GM12878 (cell line): ENCODE measurements around the gene FHOD3. TPM values are rescaled to one million over a fixed set of nuclear protein-coding genes. Genes with fewer than 3 reads are reported as not detected.

Source experiments
- ATAC-seq: fragments of 200-7000 bp; cut with Tn5 transposase; 3 replicates; pipeline ENCODE4 v1.9.1; 2020; ENCODE audit warnings: mild to moderate bottlenecking, moderate library complexity
- BruUV-seq: library from RNA; stranded (reverse); fragments of 400-500 nt; replicated peaks from 2 replicates; lab custom pipeline; 2021; lab: Mats Ljungman, UMichigan
- CTCF ChIA-PET: fragments of 300-600 bp; sonication (Branson Sonifier 250); formaldehyde crosslinking; extraction: SDS; loops from one replicate; lab custom pipeline; 2021; ENCODE audit warnings: inconsistent platforms; lab: Yijun Ruan, JAX
- POLR2A ChIA-PET: fragments of 350-600 bp; formaldehyde crosslinking; extraction: SDS; loops from one replicate; lab custom pipeline; 2021; ENCODE audit warnings: inconsistent platforms; lab: Charles Lee
- RAD21 ChIA-PET: fragments of 300-600 bp; sonication (Branson Sonifier 250); formaldehyde crosslinking; loops from one replicate; lab custom pipeline; 2023; ENCODE audit warnings: antibody characterized with exemption; ENCODE audit not compliant: unreplicated experiment; lab: Charles Lee
- SMC1A ChIA-PET: fragments of 300-600 bp; sonication (Branson Sonifier 250); formaldehyde crosslinking; loops from one replicate; lab custom pipeline; 2023; ENCODE audit not compliant: unreplicated experiment, uncharacterized antibody; lab: Charles Lee
- DNase-seq: peaks from one replicate; pipeline ENCODE4 v3.0.0-alpha.2; 2011; ENCODE audit warnings: low read depth, low spot score
- FAIRE-seq: peaks from 3 replicates; lab custom pipeline; 2011; peaks lifted over from hg19 to GRCh38; lab: Jason Lieb, UNC
- H2AFZ ChIP-seq: 2 replicates; pipeline ENCODE4 v1.6.0; 2011; ENCODE audit warnings: low read depth, low read length, control low read depth; ENCODE audit not compliant: control insufficient read depth
- H3K27ac ChIP-seq: 2 replicates; pipeline ENCODE4 v1.5.1; 2011; ENCODE audit warnings: control low read depth; ENCODE audit not compliant: control insufficient read depth, insufficient read depth
- H3K27me3 ChIP-seq, 2 experiments: replicated peaks in 1 of 2; 2 replicates each; pipeline versions ENCODE4 v1.6.0 to v1.6.1; 2011; ENCODE audit warnings: low read length in 1 of 2; ENCODE audit not compliant: control insufficient read depth in 2 of 2, insufficient read depth in 2 of 2
- H3K36me3 ChIP-seq, 2 experiments: 2 replicates each; pipeline ENCODE4 v1.5.1; 2011; ENCODE audit warnings: low read length in 1 of 2; ENCODE audit not compliant: control insufficient read depth in 2 of 2, insufficient read depth in 2 of 2
- H3K4me1 ChIP-seq: 2 replicates; pipeline ENCODE4 v1.6.1; 2011; ENCODE audit warnings: mild to moderate bottlenecking, low read length, moderate library complexity, mixed read lengths; ENCODE audit not compliant: control insufficient read depth, insufficient read depth
- H3K4me2 ChIP-seq: 2 replicates; pipeline ENCODE4 v1.6.0; 2011; ENCODE audit warnings: control low read depth; ENCODE audit not compliant: control insufficient read depth, insufficient read depth
- H3K4me3 ChIP-seq: fragments of 200-600 bp; sonication (generic); 2 replicates; pipeline ENCODE4 v1.5.1; 2016
- H3K79me2 ChIP-seq: 2 replicates; pipeline ENCODE4 v1.6.0; 2011; ENCODE audit warnings: low read length; ENCODE audit not compliant: control insufficient read depth, insufficient read depth
- H3K9ac ChIP-seq: 2 replicates; pipeline ENCODE4 v1.8.0; 2011; ENCODE audit warnings: low read length, control low read depth, mixed read lengths; ENCODE audit not compliant: control insufficient read depth, insufficient read depth
- H3K9me3 ChIP-seq: replicated peaks from 3 replicates; pipeline ENCODE4 v1.5.1; 2011; ENCODE audit warnings: mild to moderate bottlenecking, low read length; ENCODE audit not compliant: control insufficient read depth, insufficient read depth
- H4K20me1 ChIP-seq: 2 replicates; pipeline ENCODE4 v1.6.0; 2011; ENCODE audit not compliant: control insufficient read depth, insufficient read depth
- BACH1 ChIP-seq: fragments of 450-650 bp; IDR thresholded peaks from 2 replicates; pipeline ENCODE4 v1.6.1; 2017; ENCODE audit warnings: mild to moderate bottlenecking, borderline replicate concordance
- BHLHE40 ChIP-seq, 2 experiments: fragments of 450-650 bp in 1 of 2; IDR thresholded peaks; 2 replicates each; pipeline ENCODE4 v1.6.1; 2011 to 2017; ENCODE audit warnings: low read depth in 2 of 2, borderline replicate concordance in 1 of 2, improper control_type of control experiment in 1 of 2, low read length in 1 of 2, mild to moderate bottlenecking in 1 of 2
- CHD4 ChIP-seq: fragments of 200-600 bp; sonication (generic); IDR thresholded peaks from 2 replicates; pipeline ENCODE4 v1.6.1; 2016; ENCODE audit warnings: mild to moderate bottlenecking
- EZH2 ChIP-seq: IDR thresholded peaks from 2 replicates; pipeline ENCODE4 v1.6.1; 2012; ENCODE audit warnings: low read depth, mild to moderate bottlenecking, control low read depth, inconsistent platforms, low read length, borderline replicate concordance; ENCODE audit not compliant: control insufficient read depth
- HDAC6 ChIP-seq: fragments of 200-600 bp; sonication (generic); IDR thresholded peaks from one replicate; pipeline ENCODE4 v1.8.0; 2017; ENCODE audit warnings: antibody characterized with exemption; ENCODE audit not compliant: unreplicated experiment
- SIN3A ChIP-seq: IDR thresholded peaks from 2 replicates; pipeline ENCODE4 v1.6.1; 2012; ENCODE audit warnings: low read depth, low read length, improper control_type of control experiment
- SMAD5 ChIP-seq: IDR thresholded peaks from 2 replicates; pipeline ENCODE4 v1.6.1; 2016; ENCODE audit warnings: antibody characterized with exemption, low read depth
- YY1 ChIP-seq: IDR thresholded peaks from 2 replicates; pipeline ENCODE4 v1.6.1; 2011; ENCODE audit warnings: low read depth, mild to moderate bottlenecking, low read length
- WGBS: methylation state at CpG from one replicate; pipeline ENCODE4 v1.1.6; 2016; ENCODE audit warnings: low lambda C conversion rate; ENCODE audit not compliant: insufficient replicate concordance, insufficient coverage; ENCODE audit errors: missing lambda C conversion rate; 5-methylcytosine and 5-hydroxymethylcytosine counted together
- in situ Hi-C: fragments of 300-500 bp; cut with MboI; formaldehyde crosslinking; loops from 9 replicates; pipeline ENCODE4 v1.14.3; 2018; ENCODE audit warnings: mixed read lengths
- intact Hi-C: fragments of 100-400 bp; cut with micrococcal nuclease; formaldehyde crosslinking; loops from one replicate; pipeline ENCODE4 v1.14.2; 2022; ENCODE audit not compliant: unreplicated experiment
- polyA plus RNA-seq, 11 experiments: library from polyadenylated mRNA; depleted of rRNA in 4 of 11; unstranded in 6 of 11; stranded (reverse) in 5 of 11; fragments of >200 nt; fragmentation: Nextera tagmentation in 4 of 11; fragmentation: Illumina TruSeq in 1 of 11; extraction: Ambion mirVana in 4 of 11; extraction: Trizol in 1 of 11; gene quantifications; 1 replicate in 1 of 11; 2 replicates in 10 of 11; pipeline versions ENCODE4 v1.2.1 to v1.2.3, GENCODE V29; 2011 to 2016; ENCODE audit warnings: inconsistent platforms in 2 of 11, missing spikeins in 2 of 11, low read depth in 1 of 11
- total RNA-seq, 4 experiments: library from RNA; depleted of rRNA in 3 of 4; stranded (reverse); fragments of >200 nt in 3 of 4; fragmentation: Illumina TruSeq in 1 of 4; extraction: Trizol in 1 of 4; gene quantifications; 2 replicates each; pipeline versions ENCODE4 v1.2.1 to v1.2.3, GENCODE V29; 2013 to 2021
- TF ChIP-seq, protein P1 (sequence below): fragments of 450-650 bp; conservative IDR thresholded peaks from 2 replicates; pipeline ENCODE4 v1.6.1; 2017; ENCODE audit warnings: mild to moderate bottlenecking, moderate library complexity

FHOD3 gene
- total and polyA plus RNA-seq, 10 of the 15 experiments (the other 5 are each of a cell fraction or from before 2014, with no cell fraction given): 0.77 to 26.7 (median 10.4) TPM

DNA sequence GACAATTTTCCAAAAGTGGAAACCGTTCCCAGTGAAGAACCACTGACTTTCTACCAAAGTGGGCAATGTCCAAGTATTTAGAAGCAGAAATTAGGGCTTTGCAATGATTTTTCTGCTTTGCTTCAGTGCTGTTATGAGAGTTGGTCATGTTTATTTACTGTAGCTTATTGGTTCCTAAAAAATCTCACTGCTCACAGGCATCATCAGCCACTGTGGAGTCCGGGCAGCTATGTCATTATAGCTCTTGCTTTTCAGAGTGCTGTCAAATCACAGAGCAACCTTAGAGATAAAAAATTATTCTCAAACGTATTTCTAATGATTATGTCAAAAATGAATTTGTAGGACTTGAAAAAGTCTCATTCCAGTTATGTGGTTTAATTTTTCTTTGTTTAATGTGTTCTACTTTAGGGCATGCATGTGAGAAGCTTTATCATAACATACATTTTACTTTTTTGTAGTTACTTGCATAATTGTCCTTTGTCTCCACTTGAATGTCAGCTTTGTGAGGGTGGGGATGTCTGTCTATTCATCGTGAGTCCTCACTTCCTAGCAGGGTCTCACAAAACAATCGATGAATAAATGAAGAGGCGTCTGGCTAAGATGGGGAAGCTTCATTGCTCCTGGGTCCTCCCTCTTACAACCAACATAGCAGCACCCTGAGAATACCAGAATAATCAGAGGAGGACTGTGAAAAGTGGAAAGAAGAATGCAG, 413.7 kb downstream of the FHOD3 start:
- Histone ChIP-seq H3K9me3 (no peaks in the 10 kb centered on the region), H2AFZ (no peak overlapping the region), H3K27ac (no peak overlapping the region), H3K27me3 (no peaks in the 10 kb centered on the region), H3K79me2 (no peaks in the 10 kb centered on the region), H4K20me1 (no peaks in the 10 kb centered on the region), H3K4me1 (no peaks in the 10 kb centered on the region), H3K4me3 (no peak overlapping the region), H3K4me2 (no peak overlapping the region), H3K9ac (no peak overlapping the region), H3K36me3 (no peaks in the 10 kb centered on the region)
- ATAC-seq (no peak), DNase-seq (no peak), FAIRE-seq (no peak)
- intact Hi-C loops: no loop called here
- ChIA-PET RAD21 (no interaction called here), CTCF (interaction anchor here (0.6 to 2.4 kb wide), 2 partner anchors 24 to 754 kb away, joined by 3 to 15 read pairs; no protein-coding TSS in a partner anchor), POLR2A (no interaction called here), SMC1A (interaction anchor here (0.9 to 1.8 kb wide), 3 partner anchors 8 to 88 kb away, joined by 3 to 6 read pairs (median 4); no protein-coding TSS in a partner anchor)
- TF ChIP-seq YY1: no peak
- no peak for TF ChIP-seq BHLHE40 (IDR thresholded peaks at IDR 0.05; ENCODE audit: borderline replicate concordance in 1 of 2, low read depth in 2 of 2, low read length in 1 of 2)
- TF ChIP-seq, protein P1, sequence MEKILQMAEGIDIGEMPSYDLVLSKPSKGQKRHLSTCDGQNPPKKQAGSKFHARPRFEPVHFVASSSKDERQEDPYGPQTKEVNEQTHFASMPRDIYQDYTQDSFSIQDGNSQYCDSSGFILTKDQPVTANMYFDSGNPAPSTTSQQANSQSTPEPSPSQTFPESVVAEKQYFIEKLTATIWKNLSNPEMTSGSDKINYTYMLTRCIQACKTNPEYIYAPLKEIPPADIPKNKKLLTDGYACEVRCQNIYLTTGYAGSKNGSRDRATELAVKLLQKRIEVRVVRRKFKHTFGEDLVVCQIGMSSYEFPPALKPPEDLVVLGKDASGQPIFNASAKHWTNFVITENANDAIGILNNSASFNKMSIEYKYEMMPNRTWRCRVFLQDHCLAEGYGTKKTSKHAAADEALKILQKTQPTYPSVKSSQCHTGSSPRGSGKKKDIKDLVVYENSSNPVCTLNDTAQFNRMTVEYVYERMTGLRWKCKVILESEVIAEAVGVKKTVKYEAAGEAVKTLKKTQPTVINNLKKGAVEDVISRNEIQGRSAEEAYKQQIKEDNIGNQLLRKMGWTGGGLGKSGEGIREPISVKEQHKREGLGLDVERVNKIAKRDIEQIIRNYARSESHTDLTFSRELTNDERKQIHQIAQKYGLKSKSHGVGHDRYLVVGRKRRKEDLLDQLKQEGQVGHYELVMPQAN: no peak
- TF ChIP-seq HDAC6: no peak
- TF ChIP-seq SIN3A: no peak
- TF ChIP-seq BACH1: no peak
- TF ChIP-seq EZH2: no peak
- no peak for TF ChIP-seq CHD4
- TF ChIP-seq SMAD5: no peak
- no TSS peak for BruUV-seq
- in situ Hi-C loops: no loop called here
- 14% methylated on average over 6 of the region's 6 CpGs for WGBS
